ENCODE results near the gene ITPK1.
A peak's percentile ranks its signal among the peaks of the same experiment; 100 is the strongest.
"Not testable (repeated sequence)": the region's sequence is repeated elsewhere in the genome, so short reads cannot be mapped to it uniquely, and the experiment has no call there.

ITPK1 gene

DNA sequence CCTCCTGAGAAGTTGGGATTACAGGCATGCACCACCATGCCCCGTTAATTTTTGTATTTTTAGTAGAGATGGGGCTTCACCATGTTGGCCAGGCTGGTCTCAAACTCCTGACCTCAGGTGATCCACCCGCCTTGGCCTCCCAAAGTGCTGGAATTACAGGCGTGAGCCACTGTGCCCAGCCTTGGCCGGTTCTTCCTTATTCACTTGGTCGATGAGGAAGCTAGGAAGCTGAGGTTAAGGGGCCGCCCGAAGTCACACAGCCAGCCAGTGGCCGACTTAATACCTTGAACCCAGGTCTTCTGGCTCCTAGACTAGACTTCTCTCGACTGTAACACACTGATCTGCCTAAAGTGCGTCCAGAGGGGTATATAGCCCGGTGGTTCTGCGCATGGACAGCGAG lies 20.8 kb upstream of the ITPK1 start:
- ATAC-seq, H3K4me3 Mint-ChIP-seq, H3K4me1 Mint-ChIP-seq, DNase-seq, H3K27me3 Mint-ChIP-seq, H3K9me3 Mint-ChIP-seq, H3K27ac Mint-ChIP-seq: not testable (repeated sequence)

DNA sequence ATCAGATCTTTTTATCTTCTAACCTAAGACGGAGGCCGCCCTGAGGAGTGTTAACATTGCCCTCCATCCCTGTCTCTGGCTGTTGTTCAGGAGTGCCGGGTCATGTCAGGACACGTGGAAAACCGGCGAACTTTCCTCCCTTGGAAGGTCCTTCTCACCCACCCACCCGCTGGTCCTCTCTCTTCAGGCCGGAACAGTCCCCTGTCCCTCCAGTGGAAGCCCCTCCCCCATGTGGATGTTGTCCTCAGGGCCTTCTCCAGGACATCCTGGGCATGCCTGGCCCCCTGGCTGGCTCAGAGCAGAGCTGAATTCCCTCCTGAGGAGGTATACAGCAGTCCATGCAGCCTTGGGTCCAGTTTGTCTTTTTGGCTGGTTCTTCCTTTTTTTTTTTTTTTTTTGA lies 20.3 kb upstream of the ITPK1 start:
- Mint-ChIP-seq H3K4me3 (no peak overlapping the region), H3K27ac (no peak overlapping the region), H3K27me3 (no peaks in the 10 kb centered on the region), H3K9me3 (no peaks in the 10 kb centered on the region), H3K4me1 (peaks cover 10% of the 10 kb centered on the region)
- ATAC-seq (no peak), DNase-seq (no peak)

DNA sequence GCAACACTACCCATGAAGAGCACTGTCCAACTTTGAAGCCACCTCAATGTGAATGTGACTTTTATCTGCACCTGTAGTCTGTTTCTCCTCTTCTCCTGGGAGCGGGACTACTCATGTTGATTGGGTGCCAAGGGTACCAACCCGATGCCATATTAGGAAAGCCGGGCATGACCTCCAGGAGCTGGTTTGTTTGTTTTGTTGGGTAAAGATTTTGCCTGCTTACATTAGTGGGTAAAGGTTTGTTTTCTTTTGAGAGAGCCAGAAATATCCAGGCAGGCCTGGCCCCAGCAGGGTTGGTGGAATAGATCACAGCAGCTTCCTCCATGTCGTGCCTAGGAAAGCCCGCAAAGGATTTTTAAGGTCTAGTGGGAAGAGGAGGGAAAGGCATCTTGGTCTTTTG lies 19.7 kb upstream of the ITPK1 start:
- DNase-seq (no peak), ATAC-seq (no peak)
- Mint-ChIP-seq H3K4me3 (no peak overlapping the region), H3K4me1 (peaks cover 10% of the 10 kb centered on the region), H3K9me3 (no peaks in the 10 kb centered on the region), H3K27ac (no peak overlapping the region), H3K27me3 (no peaks in the 10 kb centered on the region)

DNA sequence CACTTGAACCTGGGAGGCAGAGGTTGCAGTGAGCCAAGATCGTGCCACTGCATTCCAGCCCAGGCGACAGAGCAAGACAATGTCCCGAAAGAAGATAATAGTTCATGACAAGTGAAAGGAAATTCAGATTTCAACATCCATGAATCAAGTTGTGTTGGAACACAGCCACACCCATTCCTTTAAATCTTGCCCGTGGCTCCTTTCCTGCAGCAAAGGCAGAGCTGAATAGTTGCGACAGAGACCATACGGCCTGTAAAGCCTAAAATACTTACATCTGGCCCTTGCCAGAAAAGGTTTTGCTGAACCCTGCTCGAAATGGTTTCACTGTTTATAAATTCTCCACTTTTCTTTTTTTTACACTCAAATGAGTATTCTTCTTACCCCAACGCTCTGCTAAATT lies 17.7 kb upstream of the ITPK1 start:
- no peak for ATAC-seq
- H3K4me3 Mint-ChIP-seq, result no peak overlapping the region
- H3K27me3 Mint-ChIP-seq, result no peaks in the 10 kb centered on the region
- H3K27ac Mint-ChIP-seq, result no peak overlapping the region
- H3K4me1 Mint-ChIP-seq, result peaks cover 4% of the 10 kb centered on the region
- DNase-seq, result no peak
- no peaks in the 10 kb centered on the region for H3K9me3 Mint-ChIP-seq

DNA sequence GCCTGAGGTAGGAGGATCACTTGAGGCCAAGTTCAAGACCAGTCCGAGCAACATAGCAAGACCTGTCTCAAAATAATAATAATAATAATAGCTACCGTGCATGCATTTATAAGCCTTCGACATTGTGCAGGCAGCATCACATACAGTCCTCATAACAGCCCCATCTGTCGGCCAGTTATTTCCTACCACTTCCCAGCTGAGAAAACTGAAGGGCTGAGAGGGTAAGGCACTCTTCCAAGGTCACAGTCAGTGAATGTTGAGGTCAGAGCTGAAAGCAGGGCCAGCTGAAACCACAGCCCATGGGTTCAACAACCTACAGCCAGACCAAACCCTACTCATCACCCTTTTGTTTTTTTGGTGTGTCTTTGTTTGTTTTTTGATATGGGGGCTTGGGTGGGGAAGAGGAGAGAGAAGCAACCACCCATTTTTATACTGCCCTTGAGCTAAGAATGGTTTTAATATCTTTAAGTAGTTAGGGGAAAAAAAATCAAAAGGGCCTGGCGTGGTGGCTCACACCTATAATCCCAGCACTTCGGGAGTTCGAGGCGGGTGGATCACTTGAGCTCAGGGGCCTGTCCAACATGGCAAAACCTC lies 16.8 kb upstream of the ITPK1 start:
- no peaks in the 10 kb centered on the region for H3K9me3 Mint-ChIP-seq
- no peaks in the 10 kb centered on the region for H3K27me3 Mint-ChIP-seq
- no peak overlapping the region for H3K27ac Mint-ChIP-seq
- peak; percentile 64 for ATAC-seq
- DNase-seq, result no peak
- peaks cover 4% of the 10 kb centered on the region for H3K4me1 Mint-ChIP-seq
- H3K4me3 Mint-ChIP-seq, result no peak overlapping the region

DNA sequence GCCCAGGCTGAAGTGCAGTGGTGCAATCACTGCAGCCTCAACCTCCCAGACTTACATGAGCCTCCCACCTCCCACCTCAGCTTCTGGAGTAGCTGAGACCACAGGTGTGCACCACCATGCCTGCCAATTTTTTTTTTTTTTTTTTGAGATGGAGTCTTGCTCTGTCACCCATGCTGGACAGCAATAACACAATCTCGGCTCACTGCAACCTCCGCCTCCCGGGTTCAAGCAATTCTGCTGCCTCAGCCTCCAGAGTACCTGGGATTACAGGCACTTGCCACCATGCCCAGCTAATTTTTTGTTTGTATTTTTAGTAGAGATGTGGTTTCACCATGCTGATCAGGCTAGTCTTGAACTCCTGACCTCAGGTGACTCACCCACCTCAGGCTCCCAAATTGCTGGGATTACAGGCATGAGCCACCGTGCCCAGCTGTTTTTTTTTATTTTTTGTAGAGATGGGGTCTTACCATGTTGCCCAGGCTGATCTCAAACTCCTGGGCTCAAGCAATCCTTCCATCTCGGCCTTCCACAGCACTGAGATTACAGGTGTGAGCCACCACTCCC lies 15.6 kb upstream of the ITPK1 start:
- not testable (repeated sequence) for ATAC-seq, DNase-seq, H3K4me3 Mint-ChIP-seq, H3K27me3 Mint-ChIP-seq, H3K9me3 Mint-ChIP-seq, H3K4me1 Mint-ChIP-seq
- H3K27ac Mint-ChIP-seq, result peak overlapping the region in 1 of 2 donors; percentile 27

DNA sequence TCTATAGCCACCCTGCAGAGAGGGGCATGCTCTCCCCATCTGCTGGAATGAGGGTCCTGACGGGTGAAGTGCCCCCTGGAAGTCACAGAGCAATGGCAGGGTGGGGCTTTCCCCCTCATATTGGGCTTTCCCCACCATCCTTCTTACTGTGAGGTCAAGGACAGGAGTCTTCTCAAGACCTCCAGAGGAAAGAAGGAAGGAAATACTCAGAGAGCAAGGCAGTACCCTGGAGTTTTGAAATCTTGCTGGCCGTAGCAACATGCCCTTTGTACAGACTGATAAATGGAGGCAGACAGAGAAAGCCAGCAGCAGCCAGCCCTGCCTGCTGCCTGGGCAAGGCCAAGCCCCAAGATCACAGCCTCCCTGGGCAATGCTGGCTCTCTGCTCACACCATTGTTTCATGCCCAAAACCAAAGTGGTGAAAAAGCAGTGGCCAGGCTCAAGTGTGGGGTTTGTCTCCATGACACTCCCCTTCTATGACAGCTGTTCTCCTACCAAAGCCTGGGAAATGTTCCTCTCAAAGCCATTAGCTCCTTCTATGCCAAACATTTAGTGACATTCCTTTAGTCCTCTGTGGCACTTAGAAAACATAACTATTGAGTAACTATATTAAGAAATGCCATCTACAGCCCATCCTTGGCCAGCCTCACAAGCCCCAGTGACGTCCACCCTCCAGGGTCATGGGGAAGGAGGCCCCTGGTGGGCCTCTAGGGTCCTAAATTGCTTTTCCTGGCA lies 13.2 kb upstream of the ITPK1 start:
- Mint-ChIP-seq H3K27me3 (no peaks in the 10 kb centered on the region), H3K27ac (no peak overlapping the region), H3K4me3 (no peak overlapping the region), H3K4me1 (peaks cover 4% of the 10 kb centered on the region), H3K9me3 (no peaks in the 10 kb centered on the region)
- ATAC-seq (no peak), DNase-seq (no peak)

DNA sequence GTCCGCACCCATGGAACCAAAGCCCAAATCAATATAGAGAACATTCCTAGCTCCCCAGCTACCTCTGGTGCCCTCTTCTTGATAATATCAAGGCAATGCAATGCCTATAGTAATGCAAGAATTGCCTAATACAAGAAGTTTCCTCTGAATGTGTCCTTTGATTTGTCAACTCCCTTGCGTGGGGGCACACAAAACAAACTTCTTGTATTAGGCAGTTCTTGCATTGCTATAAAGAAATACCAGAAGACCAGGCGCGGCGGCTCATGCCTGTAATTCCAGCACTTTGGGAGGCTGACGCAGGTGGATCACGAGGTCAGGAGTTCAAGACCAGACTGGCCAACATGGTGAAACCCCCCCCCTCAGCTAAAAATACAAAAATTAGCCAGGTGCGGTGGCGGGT lies 10.4 kb upstream of the ITPK1 start:
- H3K4me1 Mint-ChIP-seq, result peaks cover 3% of the 10 kb centered on the region
- no peak overlapping the region for H3K27ac Mint-ChIP-seq
- no peak overlapping the region for H3K4me3 Mint-ChIP-seq

DNA sequence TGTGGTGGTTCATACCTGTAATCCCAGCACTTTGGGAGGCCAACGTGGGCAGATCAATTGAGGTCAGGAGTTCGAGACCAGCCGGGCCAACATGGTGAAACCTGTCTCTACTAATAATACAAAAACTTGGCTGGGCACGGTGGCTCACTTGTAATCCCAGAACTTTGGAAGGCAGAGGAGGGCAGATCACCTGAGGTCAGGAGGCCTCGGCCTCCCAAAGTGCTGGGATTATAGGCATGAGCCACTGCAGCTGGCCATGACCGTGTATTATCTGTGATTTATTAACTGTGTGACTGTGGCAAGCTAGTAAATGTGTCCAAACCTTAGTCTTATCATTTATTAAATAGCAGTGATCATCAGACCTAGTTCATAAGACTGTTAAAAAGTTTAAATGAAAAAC lies 7.1 kb upstream of the ITPK1 start:
- H3K4me3 Mint-ChIP-seq, result no peak overlapping the region
- H3K27me3 Mint-ChIP-seq, result no peaks in the 10 kb centered on the region
- H3K27ac Mint-ChIP-seq, result no peak overlapping the region
- H3K4me1 Mint-ChIP-seq, result peaks cover 8% of the 10 kb centered on the region
- H3K9me3 Mint-ChIP-seq, result no peaks in the 10 kb centered on the region
- DNase-seq (no peak), ATAC-seq (no peak)

More for the DNA sequence above, 10.4 kb upstream of the ITPK1 start:
- DNase-seq, result no peak
- H3K27me3 Mint-ChIP-seq, result no peaks in the 10 kb centered on the region
- no peaks in the 10 kb centered on the region for H3K9me3 Mint-ChIP-seq
- no peak for ATAC-seq

DNA sequence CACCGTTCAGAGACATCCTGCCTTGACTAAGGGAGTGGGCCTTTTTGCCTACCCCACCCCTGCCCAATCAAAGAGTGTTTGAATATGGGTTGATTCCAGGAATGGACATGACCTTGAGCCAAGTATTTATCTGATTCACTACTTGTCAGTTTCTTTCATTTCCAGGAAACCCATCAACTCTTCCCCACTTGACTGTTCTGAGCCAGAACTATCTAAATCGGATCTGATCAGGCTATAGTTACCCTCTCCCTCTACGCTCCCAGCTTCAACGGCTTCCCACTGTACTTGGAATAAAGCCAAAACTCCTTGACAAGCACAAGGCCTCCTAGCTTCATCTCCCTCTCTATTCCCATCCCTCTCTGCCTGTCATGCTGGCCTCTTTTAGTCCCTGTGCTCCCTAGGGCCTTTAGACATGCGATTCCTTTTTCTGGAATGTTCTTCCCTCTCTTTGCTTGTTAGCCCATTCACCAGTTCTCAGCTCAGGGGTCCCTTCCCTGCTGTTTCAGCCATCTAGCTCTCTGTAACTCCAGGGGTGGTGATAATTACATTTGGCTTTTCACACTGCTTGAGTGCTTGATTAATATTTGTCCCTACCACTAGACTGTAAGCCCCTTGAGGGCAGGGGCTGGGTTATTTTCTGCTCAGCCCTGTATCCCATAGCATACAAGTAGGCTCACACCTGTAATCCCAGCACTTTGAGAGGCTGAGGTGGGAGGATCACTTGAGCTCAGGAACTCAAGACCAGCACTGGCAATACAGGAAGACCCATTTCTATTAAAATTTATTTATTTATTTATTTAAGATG lies 5.5 kb upstream of the ITPK1 start:
- DNase-seq (no peak), ATAC-seq (no peak)
- no peaks in the 10 kb centered on the region for H3K27me3 Mint-ChIP-seq

DNA sequence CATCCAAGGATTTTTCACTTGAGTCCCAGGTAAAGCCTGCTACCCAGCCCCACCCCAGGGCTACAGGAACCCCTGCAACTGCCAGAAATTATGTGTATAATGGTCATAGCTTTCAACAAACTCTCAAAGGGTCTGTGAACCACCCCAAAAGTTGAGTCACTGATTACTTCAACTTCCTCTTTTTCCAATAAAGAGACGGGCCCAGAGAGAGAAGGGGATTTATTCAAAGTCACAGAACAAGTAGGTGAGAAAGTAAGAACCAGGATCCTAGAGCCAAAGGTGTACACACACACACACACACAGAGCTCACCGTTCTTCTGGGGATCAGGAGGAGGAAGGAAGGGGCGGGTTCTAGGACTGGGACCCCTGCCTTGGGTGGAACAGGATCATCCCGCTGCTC lies 4.8 kb upstream of the ITPK1 start:
- no peak overlapping the region for H3K27ac Mint-ChIP-seq
- H3K4me3 Mint-ChIP-seq, result no peak overlapping the region
- peaks cover 17% of the 10 kb centered on the region for H3K4me1 Mint-ChIP-seq
- no peaks in the 10 kb centered on the region for H3K27me3 Mint-ChIP-seq
- no peak for DNase-seq
- no peaks in the 10 kb centered on the region for H3K9me3 Mint-ChIP-seq
- ATAC-seq, result no peak

More for the DNA sequence above, 5.5 kb upstream of the ITPK1 start:
- Mint-ChIP-seq H3K4me3 (no peak overlapping the region), H3K4me1 (peaks cover 16% of the 10 kb centered on the region), H3K27ac (peak overlapping the region in 1 of 2 donors; percentile 7), H3K9me3 (no peaks in the 10 kb centered on the region)

DNA sequence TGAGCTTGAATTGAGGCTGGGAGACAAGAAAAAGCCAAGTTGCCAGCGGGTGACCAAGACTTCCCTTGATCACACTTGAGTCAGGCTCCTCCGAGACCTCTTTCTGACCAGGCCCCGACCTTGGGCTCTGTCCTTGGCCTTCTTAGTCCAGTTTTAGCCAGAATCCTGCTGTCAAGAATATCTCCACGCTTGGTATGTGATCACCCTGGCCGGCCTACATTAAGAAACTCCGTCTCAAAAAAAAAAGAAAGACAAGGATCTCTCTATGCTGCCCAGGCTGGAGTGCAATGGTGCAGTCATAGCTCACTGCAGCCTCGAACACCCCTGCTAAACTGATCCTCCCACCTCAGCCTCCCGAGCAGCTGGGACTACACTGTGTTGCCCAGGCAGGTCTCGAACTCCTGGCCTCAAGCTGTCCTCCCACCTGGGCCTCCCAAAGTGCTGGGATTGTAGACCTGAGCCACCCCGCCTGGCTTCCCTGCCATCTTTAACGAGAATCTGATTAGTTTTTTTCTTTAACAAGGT lies 1.0 kb upstream of the ITPK1 start:
- Mint-ChIP-seq H3K27me3 (no peaks in the 10 kb centered on the region), H3K4me3 (peak overlapping the region; percentile 71 to 75), H3K9me3 (no peaks in the 10 kb centered on the region), H3K4me1 (peaks cover 43% of the 10 kb centered on the region), H3K27ac (peak overlapping the region; percentile 1 to 87)
- peak in 1 of 2 donors; percentile 13 for DNase-seq
- ATAC-seq, result no peak

DNA sequence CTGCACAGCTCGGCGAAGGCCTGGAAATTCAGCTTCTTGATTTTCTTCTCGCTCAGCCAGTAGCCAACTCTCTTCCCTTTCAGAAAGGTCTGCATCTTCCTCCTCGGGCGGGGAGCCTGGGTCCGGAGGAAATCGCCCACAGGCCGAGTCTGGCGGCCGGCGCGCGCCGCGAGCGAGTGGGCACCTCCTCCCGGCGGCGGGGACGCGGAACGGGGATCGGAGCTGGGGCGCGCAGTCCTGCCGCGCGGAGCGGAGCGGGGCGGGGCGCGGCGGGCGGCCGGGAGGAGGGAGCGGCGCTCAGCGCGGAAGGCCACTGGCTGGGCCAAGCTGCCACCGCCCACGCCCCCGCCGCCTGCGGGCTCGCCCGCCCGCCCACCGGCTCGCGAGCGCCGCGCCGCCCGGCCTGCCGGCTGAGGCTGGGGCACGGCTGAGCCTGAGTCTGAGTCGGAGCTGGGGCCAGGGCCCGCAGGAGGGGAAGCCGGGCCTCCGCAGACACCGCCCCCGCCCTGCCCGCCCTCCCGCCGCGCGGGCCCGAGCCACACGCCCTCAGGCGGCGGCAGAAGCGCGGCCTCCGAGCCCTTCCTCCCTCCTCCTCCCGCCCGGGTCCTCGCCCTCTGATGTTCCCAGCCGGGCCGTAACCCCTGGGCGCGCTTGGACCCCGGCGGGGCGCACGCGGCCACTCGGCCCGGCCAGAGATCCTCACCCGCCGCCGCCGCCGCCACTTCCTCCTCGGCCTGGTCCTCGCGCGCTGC lies 480 bp downstream of the ITPK1 start:
- no peaks in the 10 kb centered on the region for H3K27me3 Mint-ChIP-seq
- DNase-seq (peak; percentile 89 to 91), ATAC-seq (peak; percentile 84)
- H3K4me1 Mint-ChIP-seq, result peaks cover 49% of the 10 kb centered on the region
- peak overlapping the region; percentile 83 to 94 for H3K4me3 Mint-ChIP-seq
- H3K27ac Mint-ChIP-seq, result peak overlapping the region; percentile 83 to 93
- no peaks in the 10 kb centered on the region for H3K9me3 Mint-ChIP-seq

DNA sequence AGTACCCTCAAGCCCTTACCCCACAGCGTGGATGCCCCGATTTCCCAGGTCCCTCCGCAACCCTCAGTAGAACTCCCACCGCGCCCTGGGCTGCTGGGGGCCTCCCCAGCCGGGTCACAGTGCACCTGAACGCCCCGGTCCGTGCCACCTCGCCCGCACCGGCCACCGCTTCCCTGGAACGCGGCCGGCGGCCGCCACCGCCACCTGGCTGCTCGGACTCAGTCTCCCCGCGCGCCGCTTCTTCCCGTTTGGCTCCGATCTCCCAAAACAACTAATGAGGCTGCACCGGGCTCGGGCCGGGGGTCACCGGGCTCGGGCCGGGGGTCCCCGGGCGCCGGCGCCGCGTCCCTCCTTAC lies 1.0 kb downstream of the ITPK1 start:
- Mint-ChIP-seq H3K27me3 (no peaks in the 10 kb centered on the region), H3K4me1 (peaks cover 55% of the 10 kb centered on the region), H3K27ac (peak overlapping the region; percentile 83 to 93), H3K4me3 (peak overlapping the region; percentile 83 to 94), H3K9me3 (no peaks in the 10 kb centered on the region)
- peak in 1 of 2 donors; percentile 31 for DNase-seq
- ATAC-seq, result no peak

DNA sequence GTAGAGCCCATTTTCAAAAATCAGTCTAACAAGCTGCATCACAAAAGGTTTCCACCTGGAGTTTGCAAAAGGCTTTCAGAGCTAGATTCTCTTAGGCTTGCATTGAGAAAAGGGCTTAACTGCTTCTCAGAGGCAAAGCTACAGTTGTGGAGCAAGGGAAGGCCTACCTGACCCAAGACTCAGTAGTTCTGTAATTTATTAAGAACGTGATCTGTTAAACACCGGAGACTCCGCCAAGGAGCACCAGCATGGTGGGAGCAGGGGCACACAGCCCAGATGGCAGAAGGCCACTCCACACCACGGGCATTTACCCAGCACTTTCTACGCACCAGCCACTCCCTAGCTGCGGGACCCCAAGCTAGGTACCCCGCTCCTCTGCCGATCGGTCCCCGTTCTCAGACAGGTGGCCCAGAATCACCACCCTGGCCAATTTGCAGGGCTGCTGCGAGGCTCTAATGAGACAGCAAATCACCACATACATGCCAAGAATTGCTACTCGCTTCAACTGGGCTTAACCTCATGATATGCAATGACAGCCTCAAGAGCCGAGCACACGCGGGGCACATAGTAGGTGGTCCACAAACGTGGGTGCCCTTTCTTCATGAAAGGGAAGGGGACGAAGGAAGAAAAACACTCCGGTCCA lies 1.5 kb downstream of the ITPK1 start:
- ATAC-seq, result no peak
- Mint-ChIP-seq H3K4me3 (peak overlapping the region; percentile 83 to 94), H3K9me3 (no peaks in the 10 kb centered on the region), H3K27ac (peak overlapping the region in 1 of 2 donors; percentile 59), H3K27me3 (no peaks in the 10 kb centered on the region), H3K4me1 (peaks cover 60% of the 10 kb centered on the region)
- peak; percentile 14 to 15 for DNase-seq

Measured in stimulated activated naive CD8-positive, alpha-beta T cell treated with anti-CD3 and anti-CD28 coated beads, Interleukin-15, amount 100 ng/mL, for 72 hours (primary cell).